ENCODE measurements around the gene BTN3A1. TPM values are rescaled to one million over a fixed set of nuclear protein-coding genes. Genes with fewer than 3 reads are reported as not detected.

BTN3A1 gene
- total and polyA plus RNA-seq, 2 of the 8 experiments (the other 6 are each of a cell fraction or from before 2014, with no cell fraction given): 4.7 to 5.6 TPM

DNA sequence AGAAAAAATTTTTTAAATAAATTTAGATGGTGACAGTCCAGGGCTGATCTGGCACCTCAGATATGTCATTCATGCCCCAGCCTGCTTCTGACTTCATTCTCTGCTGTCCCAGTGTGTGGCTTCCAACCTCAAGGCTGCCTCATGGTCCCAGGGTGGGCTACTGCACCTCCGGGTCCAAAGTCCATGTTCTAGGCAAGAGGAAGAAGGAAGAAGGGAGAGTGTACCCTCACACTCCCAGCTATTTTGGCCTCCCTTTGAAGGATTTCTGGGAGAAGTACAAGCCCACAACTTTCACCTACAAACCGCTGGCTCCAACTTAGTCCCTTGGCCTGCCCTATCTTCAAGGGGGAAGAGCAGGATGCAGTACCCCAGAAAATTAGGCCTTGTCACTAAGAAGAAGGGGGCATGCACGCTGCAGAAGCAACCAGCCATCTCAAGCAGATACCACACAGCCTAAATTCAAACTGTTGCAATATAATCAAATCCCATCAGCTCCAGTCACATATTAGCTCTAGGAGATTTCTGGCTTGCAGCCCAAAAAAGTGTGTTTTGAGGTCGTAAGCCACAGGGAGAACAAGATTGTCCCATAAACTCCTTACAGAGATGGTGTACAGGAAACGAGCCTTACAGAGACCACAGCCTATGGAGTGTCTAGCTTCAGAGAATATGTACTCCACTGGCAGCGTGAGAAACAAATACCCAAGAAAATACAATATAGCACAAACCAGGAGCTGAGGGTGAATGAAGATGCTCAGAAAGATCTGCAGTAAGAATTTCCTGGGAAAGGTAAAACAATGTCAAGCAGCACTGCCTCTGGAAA, 38.0 kb upstream of the BTN3A1 start (continued):
- TF ChIP-seq CHD7 (IDR thresholded peaks at IDR 0.05; ENCODE audit: insufficient replicate concordance, low read length) (no peak), KDM5A (IDR thresholded peaks at IDR 0.05; ENCODE audit: low read length) (no peak), KDM1A (IDR thresholded peaks at IDR 0.05; ENCODE audit: borderline replicate concordance, low read length) (no peak), HDAC2 (IDR thresholded peaks at IDR 0.05; ENCODE audit: borderline replicate concordance in 1 of 2, low read depth in 2 of 2, low read length in 2 of 2) (no peak), TBP (IDR thresholded peaks at IDR 0.05; ENCODE audit: low read depth, low read length) (no peak)

Measured in H1 (cell line).